ENCODE data around the gene RANBP1.

RANBP1 gene

DNA sequence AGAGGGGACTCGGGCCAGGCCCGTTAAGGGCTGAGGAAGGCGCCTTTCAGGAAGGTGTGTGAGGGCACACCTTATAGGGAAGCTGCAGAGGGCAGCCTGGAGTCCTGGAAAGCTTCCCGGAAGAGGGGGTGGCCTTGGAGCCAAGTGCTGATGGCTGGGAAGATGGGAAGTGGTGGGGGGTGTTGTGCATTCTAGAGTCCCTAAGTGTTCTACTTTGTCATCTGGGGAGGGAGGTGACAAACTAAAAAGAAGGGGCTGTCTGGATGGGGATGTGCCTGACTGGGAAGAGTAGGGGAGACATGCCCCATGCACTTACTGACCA, 22.5 kb downstream of the RANBP1 start:
- no peak for DNase-seq

- DNase-seq, result no peak
These were observed 23.0 kb downstream of the RANBP1 start for GRCh38 chr22:20138868-20139267.

- DNase-seq, result no peak
These were observed 23.6 kb downstream of the RANBP1 start for GRCh38 chr22:20139391-20140106.

- DNase-seq, result no peak
These were observed 24.2 kb downstream of the RANBP1 start for GRCh38 chr22:20140107-20140445.

GRCh38 chr22:20140521-20140964, 24.6 kb downstream of the RANBP1 start:
- no peak for DNase-seq

GRCh38 chr22:20141186-20142077, 25.5 kb downstream of the RANBP1 start:
- DNase-seq, result no peak

GRCh38 chr22:20142711-20143621, 27.1 kb downstream of the RANBP1 start:
- DNase-seq, result no peak

DNA sequence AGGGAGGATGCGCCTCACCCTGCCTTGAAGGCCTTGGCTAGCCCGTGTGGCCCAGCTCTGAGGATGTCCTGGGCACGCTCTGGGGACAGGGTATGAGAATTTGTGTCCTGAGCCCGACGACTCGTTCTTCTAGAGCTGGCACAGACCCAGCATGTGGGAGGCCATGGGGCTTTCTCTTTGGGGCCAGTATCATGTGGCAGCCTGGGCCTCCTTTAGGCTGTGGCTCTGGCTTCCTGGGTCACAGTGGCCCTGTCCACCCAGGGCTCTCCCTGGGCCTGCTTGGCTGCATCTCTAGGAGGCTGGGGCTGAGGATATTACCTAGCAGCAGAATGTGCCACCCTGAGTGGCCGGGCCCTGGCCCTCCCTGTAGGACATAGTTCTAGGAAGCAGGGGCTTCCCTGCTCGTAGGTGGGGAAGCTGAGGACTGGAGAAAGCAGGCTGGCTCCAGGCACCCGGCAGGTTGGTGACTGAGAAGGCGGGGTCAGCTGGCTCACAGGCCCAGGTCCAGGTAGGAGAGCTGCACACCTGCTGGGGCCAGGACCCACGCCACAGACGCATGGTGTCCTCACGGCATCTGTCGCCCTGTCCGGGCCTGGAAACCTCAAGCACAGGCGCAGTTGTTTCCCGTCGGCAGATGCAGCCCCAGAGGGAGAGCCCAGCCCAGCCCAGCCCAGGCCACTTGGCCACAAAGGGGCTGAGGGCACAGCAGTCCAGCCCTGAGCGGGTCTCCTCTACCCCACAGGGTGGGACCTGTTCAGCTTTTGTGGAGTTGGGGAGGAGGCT, 28.2 kb downstream of the RANBP1 start:
- DNase-seq, result no peak

GRCh38 chr22:20145206-20145831, 29.4 kb downstream of the RANBP1 start:
- no peak for DNase-seq

DNA sequence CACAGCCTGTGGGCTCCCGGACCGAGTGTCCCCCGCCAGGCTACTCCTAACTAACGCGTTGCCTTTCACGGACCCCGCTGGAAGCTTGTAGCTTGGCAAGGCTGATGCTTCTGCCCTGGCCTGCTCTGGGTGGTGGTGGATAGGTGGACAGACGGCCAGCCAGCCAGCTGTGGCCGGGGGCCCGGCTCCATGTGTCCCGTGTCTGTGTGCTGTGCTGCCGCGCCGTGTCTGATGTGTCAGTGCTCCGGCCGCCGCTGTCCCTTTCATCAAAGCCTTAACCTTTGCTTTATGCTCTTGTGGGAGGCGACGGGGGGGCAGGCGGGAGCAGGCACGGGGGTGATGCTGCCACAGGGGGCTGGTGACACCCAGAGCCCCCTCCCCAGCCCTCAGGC, 29.9 kb downstream of the RANBP1 start:
- no peak for DNase-seq

GRCh38 chr22:20146777-20147176, 30.9 kb downstream of the RANBP1 start:
- no peak for DNase-seq

- DNase-seq, result no peak
These were observed 31.5 kb downstream of the RANBP1 start for GRCh38 chr22:20147237-20147988.

DNA sequence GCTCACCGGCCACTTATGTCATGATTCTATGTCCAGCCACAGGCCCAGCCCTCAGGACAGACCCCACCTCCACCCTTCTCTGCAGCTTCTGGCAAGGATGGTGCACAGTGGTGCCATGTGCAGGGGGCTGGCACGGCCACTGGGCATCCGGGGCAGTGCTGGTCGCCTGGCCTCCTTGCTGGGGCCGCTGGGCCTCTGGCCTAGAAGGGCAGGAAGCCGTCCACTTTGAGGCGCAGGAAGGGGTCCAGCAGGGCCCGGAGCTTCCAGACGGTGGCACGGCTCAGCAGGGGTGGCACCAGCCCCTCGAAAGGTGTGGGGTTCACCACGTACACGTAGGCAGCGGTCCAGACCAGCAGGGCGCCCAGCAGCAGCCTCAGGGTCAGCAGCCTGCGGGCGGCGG, 32.5 kb downstream of the RANBP1 start:
- DNase-seq, result no peak

DNA sequence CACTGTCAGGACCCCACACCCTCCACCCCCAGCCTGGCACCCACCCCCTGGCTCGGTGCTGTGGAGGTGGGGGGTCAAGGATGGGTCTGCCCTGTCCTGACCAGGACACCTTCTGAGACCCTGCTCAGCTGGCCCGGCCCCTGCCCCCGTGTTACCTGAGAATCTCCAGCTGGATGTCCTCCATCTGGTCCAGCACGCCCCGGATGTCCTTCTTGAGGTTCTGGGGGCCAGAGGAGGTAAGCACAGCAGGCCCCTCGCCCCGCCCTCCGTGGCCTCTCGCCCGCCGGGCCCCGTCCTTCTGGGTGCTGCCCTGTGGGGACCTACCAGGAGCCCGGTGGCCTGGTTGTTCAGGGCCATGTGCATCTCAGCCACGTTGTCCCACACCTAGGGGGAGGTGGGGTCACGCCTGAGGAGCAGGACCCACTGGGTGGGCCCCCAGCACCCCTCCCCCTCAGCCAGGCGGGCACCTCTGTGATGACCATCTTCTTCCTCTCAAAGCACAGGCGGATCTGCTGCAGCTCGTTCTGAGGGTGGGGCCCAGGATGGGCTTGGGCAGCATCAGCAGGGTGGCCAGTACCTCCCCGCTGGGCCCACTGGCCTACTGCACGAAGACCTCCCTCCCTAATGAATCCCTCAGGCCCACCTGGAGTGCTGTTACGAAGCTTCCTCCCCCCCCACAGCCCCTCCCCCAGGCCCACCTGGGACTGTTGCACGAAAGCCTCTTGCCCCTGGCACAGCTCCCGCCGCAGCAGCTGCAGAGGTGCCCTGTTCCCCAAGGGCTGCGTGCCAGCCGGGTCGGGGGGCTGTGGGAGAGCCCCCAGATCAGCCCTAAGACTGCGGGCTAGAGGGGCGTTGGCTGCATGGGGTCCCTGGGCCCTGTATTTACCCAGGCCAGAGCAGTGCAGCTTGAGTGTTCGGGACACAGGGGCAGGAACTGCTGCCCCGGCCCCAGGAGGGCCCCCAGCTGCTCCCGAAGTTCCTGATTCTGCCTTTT, 33.6 kb downstream of the RANBP1 start:
- DNase-seq, result no peak

DNA sequence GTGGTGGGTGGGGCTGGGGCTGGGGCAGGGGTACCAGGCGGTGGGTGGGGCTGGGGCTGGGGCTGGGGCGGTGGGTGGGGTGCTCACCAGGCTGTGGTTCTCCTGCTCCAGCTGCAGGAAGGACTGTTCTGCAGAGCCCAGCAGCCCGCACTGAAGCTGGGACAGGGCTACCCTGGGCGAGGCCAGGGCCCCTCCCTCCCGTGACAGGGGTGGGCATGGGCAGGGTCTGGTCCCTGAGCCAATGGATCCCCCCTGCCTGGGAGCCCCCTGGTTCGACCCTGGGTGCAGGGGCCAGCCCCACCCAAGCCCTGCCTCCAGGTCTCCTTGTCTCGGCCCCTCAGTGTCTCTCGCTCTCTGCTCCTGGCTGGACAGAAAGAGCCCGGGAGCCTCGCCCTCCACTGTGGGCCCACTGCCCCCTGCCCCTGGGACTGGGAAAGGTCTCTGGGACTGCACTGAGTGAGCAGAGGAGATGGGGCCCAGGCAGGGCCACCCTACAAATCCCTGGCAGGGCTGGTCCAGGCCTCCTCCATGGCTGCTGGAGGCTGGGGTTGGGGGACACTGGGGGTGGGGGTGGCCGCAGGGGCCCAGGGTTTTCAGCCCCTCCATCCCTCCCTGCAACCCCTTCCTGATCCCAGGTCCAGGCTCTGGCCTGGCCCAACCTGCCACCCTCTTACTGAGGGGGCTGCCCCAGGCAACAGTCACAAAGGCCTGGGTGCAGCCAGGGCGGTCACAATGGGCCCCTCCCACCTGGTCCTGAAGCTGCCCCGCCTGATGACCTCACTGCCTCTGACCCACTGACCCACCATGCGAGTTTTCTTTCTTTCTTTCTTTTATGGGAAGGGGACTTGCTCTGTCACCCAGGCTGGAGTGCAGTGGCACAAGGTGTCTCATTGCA, 34.7 kb downstream of the RANBP1 start, which contains the start of gene CCDC188:
Gene CCDC188 (minus strand): TSS at position 675 of the 895 bp plus-strand sequence. CDS start 69 bp downstream, at position 606.
- no peak for DNase-seq

DNA sequence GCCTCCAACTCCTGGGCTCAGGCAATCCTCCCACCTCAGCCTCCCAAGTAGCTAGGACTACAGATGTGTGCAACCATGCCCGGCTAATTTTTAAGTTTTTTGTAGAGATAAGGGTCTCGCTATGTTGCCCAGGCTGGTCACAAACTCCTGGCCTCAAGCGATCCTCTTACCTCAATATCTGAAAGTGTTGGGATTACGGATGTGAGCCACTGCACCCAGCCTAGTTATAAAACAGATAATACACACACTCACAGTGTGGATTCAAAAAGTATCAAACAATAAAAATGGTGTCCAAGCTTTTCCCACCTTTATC, 35.3 kb downstream of the RANBP1 start:
- DNase-seq, result no peak

DNA sequence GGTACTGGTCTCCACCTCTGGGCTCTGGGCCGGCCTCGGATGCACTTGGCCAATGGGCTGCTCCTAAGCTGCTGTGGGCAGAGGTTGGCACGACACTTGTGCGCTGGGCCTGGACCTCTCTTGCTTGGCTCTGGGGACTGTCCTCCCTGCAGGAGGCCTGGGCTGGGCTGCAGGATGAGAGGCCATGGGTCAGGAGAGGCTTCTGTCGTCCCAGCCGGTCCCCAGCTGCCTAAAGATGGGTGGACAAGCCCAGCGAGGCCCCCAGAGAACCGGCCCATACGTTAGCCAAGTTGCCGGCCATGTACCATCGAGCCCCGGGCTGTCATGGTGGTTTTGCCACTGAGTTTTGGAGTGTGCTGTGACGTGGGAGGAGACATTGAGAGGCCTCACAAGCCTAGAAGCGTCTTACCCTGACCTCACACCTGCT, 36.6 kb downstream of the RANBP1 start:
- no peak for DNase-seq

- no peak for DNase-seq
These were observed 38.0 kb downstream of the RANBP1 start for GRCh38 chr22:20153945-20154344.

All from NCI-H1417 (cell line).